HepG2 (cell line): ENCODE results near the gene CFAP43. TPM values are rescaled to one million over a fixed set of nuclear protein-coding genes. Genes with fewer than 3 reads are reported as not detected.

Source experiments
- DPF2 ChIP-seq: sonication (generic); formaldehyde crosslinking; IDR thresholded peaks from 2 replicates; pipeline ENCODE4 v1.4.0; 2020; ENCODE audit warnings: mild to moderate bottlenecking, low read depth, missing genetic modification reagents, borderline replicate concordance
- EZH2 ChIP-seq: conservative IDR thresholded peaks from 2 replicates; pipeline ENCODE4 v1.6.1; 2012; ENCODE audit warnings: mild to moderate bottlenecking, low read depth, low read length, moderate library complexity
- GABPB1 ChIP-seq: IDR thresholded peaks from 2 replicates; pipeline ENCODE4 v1.6.1; 2016; ENCODE audit warnings: mild to moderate bottlenecking, missing genetic modification reagents, moderate library complexity, missing compliant biosample characterization
- HDAC6 ChIP-seq: fragments of 200-600 bp; sonication (generic); IDR thresholded peaks from 2 replicates; pipeline ENCODE4 v1.7.0; 2017; ENCODE audit warnings: mild to moderate bottlenecking, antibody characterized with exemption, low read length, low read depth
- KLF15 ChIP-seq: sonication (generic); formaldehyde crosslinking; IDR thresholded peaks from 2 replicates; pipeline ENCODE4 v1.8.1; 2023; ENCODE audit warnings: borderline replicate concordance, mild to moderate bottlenecking, inconsistent platforms, missing genetic modification reagents, mixed read lengths
- ZFP62 ChIP-seq: sonication (generic); formaldehyde crosslinking; IDR thresholded peaks from 2 replicates; pipeline ENCODE4 v1.4.0; 2020; ENCODE audit warnings: missing genetic modification reagents
- ZNF207 ChIP-seq: fragments of 450-650 bp; IDR thresholded peaks from 2 replicates; pipeline ENCODE4 v1.6.1; 2016; ENCODE audit warnings: antibody characterized with exemption, borderline replicate concordance
- ZNF549 ChIP-seq: sonication (generic); formaldehyde crosslinking; IDR thresholded peaks from 2 replicates; pipeline ENCODE4 v1.5.0; 2020; ENCODE audit warnings: missing genetic modification reagents
- ZNF780A ChIP-seq: sonication (generic); formaldehyde crosslinking; IDR thresholded peaks from 2 replicates; pipeline ENCODE4 v1.8.0; 2022; ENCODE audit warnings: mild to moderate bottlenecking, missing genetic modification reagents, moderate library complexity
- polyA plus RNA-seq, 8 experiments: library from polyadenylated mRNA; depleted of rRNA in 3 of 8; stranded (reverse) in 7 of 8; unstranded in 1 of 8; fragments of >200 nt; fragmentation: Illumina TruSeq in 4 of 8; extraction: Trizol in 4 of 8; gene quantifications; 2 replicates each; pipeline versions ENCODE4 v1.2.1 to v1.2.3, GENCODE V29; 2011 to 2016; ENCODE audit warnings: low read depth in 4 of 8, missing spikeins in 1 of 8, mixed read lengths in 1 of 8; ENCODE audit not compliant: insufficient read depth in 1 of 8
- total RNA-seq, 5 experiments: library from RNA; depleted of rRNA; stranded (reverse); fragments of >200 nt; fragmentation: Illumina TruSeq; extraction: Trizol; gene quantifications; 2 replicates each; pipeline ENCODE4 v1.2.3, GENCODE V29; 2016; ENCODE audit warnings: low read depth in 1 of 5
- TF ChIP-seq, protein P1 (sequence below): sonication (generic); formaldehyde crosslinking; IDR thresholded peaks from 2 replicates; pipeline ENCODE4 v1.4.0; 2020; ENCODE audit warnings: mild to moderate bottlenecking, missing genetic modification reagents
- TF ChIP-seq, protein P2 (sequence below): sonication (generic); formaldehyde crosslinking; IDR thresholded peaks from 2 replicates; pipeline ENCODE4 v1.4.0; 2020; ENCODE audit warnings: missing genetic modification reagents, mild to moderate bottlenecking, borderline replicate concordance

CFAP43 gene
- total and polyA plus RNA-seq, 2 of the 13 experiments (the other 11 are each of a cell fraction or from before 2014, with no cell fraction given), result 0.24 to 0.38 TPM

DNA sequence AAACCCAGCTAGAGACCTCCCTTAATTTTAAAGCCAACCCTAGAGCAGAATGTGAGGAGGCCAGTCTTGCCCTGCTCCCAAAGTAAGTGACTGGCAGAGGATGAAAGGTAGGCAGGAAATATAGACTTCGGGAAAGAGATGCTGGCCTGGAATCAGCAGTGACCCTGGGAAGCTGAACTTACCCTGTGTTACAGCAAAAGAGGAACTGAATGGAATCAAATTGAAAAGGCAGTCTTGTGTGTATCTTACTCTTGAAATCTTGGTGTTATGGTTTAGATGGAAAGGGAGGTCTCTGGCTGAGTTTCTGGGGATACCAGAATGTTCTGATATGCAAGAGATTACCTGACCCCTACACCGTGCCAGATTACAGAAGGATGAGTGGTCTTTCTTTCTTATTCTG, 7.9 kb upstream of the CFAP43 start (continued):
- TF ChIP-seq KLF15 (CRISPR knock-in tag) (no peak), ZNF207 (no peak), DPF2 (CRISPR knock-in tag) (no peak), EZH2 (no peak), GABPB1 (CRISPR knock-in tag) (no peak), ZFP62 (CRISPR knock-in tag) (no peak), ZNF549 (CRISPR knock-in tag) (no peak), HDAC6 (no peak), ZNF780A (no peak)
- TF ChIP-seq, protein P1, sequence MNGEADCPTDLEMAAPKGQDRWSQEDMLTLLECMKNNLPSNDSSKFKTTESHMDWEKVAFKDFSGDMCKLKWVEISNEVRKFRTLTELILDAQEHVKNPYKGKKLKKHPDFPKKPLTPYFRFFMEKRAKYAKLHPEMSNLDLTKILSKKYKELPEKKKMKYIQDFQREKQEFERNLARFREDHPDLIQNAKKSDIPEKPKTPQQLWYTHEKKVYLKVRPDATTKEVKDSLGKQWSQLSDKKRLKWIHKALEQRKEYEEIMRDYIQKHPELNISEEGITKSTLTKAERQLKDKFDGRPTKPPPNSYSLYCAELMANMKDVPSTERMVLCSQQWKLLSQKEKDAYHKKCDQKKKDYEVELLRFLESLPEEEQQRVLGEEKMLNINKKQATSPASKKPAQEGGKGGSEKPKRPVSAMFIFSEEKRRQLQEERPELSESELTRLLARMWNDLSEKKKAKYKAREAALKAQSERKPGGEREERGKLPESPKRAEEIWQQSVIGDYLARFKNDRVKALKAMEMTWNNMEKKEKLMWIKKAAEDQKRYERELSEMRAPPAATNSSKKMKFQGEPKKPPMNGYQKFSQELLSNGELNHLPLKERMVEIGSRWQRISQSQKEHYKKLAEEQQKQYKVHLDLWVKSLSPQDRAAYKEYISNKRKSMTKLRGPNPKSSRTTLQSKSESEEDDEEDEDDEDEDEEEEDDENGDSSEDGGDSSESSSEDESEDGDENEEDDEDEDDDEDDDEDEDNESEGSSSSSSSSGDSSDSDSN (CRISPR knock-in tag), result no peak
- TF ChIP-seq, protein P2, sequence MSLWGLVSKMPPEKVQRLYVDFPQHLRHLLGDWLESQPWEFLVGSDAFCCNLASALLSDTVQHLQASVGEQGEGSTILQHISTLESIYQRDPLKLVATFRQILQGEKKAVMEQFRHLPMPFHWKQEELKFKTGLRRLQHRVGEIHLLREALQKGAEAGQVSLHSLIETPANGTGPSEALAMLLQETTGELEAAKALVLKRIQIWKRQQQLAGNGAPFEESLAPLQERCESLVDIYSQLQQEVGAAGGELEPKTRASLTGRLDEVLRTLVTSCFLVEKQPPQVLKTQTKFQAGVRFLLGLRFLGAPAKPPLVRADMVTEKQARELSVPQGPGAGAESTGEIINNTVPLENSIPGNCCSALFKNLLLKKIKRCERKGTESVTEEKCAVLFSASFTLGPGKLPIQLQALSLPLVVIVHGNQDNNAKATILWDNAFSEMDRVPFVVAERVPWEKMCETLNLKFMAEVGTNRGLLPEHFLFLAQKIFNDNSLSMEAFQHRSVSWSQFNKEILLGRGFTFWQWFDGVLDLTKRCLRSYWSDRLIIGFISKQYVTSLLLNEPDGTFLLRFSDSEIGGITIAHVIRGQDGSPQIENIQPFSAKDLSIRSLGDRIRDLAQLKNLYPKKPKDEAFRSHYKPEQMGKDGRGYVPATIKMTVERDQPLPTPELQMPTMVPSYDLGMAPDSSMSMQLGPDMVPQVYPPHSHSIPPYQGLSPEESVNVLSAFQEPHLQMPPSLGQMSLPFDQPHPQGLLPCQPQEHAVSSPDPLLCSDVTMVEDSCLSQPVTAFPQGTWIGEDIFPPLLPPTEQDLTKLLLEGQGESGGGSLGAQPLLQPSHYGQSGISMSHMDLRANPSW (CRISPR knock-in tag), result no peak
